Activated naive CD4-positive, alpha-beta T cell treated with anti-CD3 and anti-CD28 coated beads, Interleukin-2, amount 10 ng/mL, durations not matched to agents 7 days and 5 days (primary cell): ENCODE measurements around the gene LGALS7B.
"Not testable (repeated sequence)": the region's sequence is repeated elsewhere in the genome, so short reads cannot be mapped to it uniquely, and the experiment has no call there.

Source experiments
- CTCF ChIA-PET: fragments of 350-600 bp; sonication (Branson Sonifier 250); formaldehyde crosslinking; loops from one replicate; lab custom pipeline; 2021; ENCODE audit warnings: antibody characterized with exemption; lab: Charles Lee
- DNase-seq: peaks from one replicate; pipeline ENCODE4 v3.0.0-alpha.2; 2020
- H3K27ac Mint-ChIP-seq: one replicate; pipeline ENCODE4 v1.8.0; 2021; ENCODE audit warnings: mild to moderate bottlenecking, moderate library complexity, mixed read lengths
- H3K27me3 Mint-ChIP-seq: one replicate; pipeline ENCODE4 v1.8.0; 2021; ENCODE audit warnings: mild to moderate bottlenecking, mixed read lengths
- H3K36me3 Mint-ChIP-seq: one replicate; pipeline ENCODE4 v1.8.0; 2021; ENCODE audit warnings: mixed read lengths
- H3K4me1 Mint-ChIP-seq: one replicate; pipeline ENCODE4 v1.8.0; 2021; ENCODE audit warnings: mixed read lengths
- H3K4me3 Mint-ChIP-seq: one replicate; pipeline ENCODE4 v1.8.0; 2021; ENCODE audit warnings: mild to moderate bottlenecking, moderate library complexity, mixed read lengths
- H3K9me3 Mint-ChIP-seq: one replicate; pipeline ENCODE4 v1.8.0; 2021; ENCODE audit warnings: mixed read lengths

LGALS7B gene

DNA sequence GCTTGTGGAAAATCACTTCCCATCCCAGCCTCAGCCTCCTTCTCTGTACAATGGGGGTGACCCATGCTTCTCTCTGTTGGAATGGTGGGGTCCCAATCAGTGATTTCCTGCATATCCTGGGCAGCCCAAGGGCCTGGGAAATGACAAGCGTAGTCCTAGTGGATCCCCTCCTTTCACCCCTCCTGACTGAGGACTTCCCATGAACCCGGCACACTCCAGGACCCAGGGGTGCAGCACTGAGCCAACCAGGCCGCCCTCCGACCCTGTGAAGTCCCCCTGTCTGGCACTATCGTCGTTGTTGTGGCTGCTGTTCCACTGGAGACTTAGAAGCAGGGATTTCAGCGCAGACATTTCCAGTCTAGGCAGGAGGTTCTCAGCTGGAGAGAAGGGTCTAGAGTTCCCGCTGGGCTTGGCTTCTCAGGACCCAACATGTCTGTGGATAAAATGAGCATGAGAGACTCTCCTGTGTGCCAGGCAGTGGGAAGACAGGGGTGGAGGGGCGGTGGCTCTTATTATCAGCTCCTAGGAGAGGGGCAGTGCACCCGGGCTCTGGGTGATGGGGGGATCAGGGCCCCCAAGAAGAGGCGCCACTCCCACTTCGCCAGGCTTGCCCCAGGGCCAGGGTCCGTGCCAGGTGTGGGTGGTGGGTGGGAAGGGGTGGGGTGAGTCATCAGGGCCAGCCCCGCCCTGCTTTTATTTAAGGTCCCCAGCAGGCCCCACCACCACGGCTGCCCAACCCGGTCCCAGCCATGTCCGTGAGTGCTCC lies at the start of gene LGALS7B:
LGALS7B (plus strand) TSS at position 723 of the 766 bp plus-strand sequence; CDS start at position 750, 27 bp downstream.
- H3K4me1 Mint-ChIP-seq, result peaks cover 5% of the 10 kb centered on the region
- H3K27me3 Mint-ChIP-seq, result peaks cover 21% of the 10 kb centered on the region
- no peaks in the 10 kb centered on the region for H3K9me3 Mint-ChIP-seq
- DNase-seq, result no peak
- CTCF ChIA-PET, result interaction anchor here (1.1 kb wide), 1 partner anchor 19 kb away, joined by 4 read pairs; no protein-coding TSS in a partner anchor
- H3K36me3 Mint-ChIP-seq, result no peaks in the 10 kb centered on the region
- H3K4me3 Mint-ChIP-seq, result no peak within 1 kb of the TSS
- H3K27ac Mint-ChIP-seq, result peak within 1 kb of the TSS; percentile 20

DNA sequence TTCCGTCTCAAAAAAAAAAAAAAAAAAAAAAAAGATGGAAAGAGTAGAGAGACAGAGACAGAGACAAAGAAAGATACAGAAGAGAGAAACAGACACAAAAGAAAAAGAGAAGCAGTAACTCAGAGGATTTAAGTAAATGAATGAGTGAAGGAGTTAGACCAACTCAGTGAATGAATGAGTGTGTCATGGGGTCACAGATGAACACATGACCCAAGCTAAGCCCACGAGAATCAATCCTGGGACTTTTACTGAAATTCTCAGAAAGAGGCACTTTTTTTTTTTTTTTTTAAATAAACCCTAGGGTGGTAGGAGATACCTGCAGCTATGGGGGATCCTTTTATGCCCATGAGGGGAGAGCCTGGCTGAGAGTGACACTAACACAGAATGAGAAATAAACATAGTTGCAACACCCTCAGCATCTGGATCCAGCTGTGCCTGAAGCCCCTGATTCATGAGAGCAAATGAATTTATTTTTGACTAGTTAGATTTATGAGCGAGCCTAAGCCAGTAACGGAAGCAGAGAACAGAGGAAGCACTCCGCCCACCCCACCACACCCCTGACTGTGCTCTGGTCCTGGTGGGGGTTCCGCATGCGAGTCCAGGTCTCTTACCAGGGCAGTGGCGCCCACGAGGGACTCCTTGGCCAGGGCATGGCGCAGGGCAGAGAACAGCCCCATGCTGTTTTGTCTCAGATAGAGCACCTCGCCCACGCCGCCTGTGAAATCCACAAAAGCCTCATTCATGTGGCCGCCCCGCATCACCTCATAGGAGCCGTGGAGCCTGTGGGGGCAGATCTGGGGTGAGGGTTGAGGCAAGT lies 49.4 kb upstream of the LGALS7B start:
- Mint-ChIP-seq H3K36me3 (no peaks in the 10 kb centered on the region), H3K27me3 (peaks cover 69% of the 10 kb centered on the region), H3K9me3 (no peaks in the 10 kb centered on the region), H3K27ac (no peak overlapping the region), H3K4me1 (peaks cover 39% of the 10 kb centered on the region), H3K4me3 (no peak overlapping the region)
- CTCF ChIA-PET, result no interaction called here
- no peak for DNase-seq

GRCh38 chr19:38740257-38740592 lies 48.8 kb upstream of the LGALS7B start:
- Mint-ChIP-seq H3K9me3 (no peaks in the 10 kb centered on the region), H3K27me3 (peaks cover 66% of the 10 kb centered on the region), H3K4me3 (no peak overlapping the region), H3K27ac (no peak overlapping the region), H3K36me3 (no peaks in the 10 kb centered on the region), H3K4me1 (peaks cover 38% of the 10 kb centered on the region)
- CTCF ChIA-PET, result no interaction called here
- no peak for DNase-seq

GRCh38 chr19:38740932-38741331 lies 48.1 kb upstream of the LGALS7B start:
- Mint-ChIP-seq H3K4me3 (no peak overlapping the region), H3K36me3 (no peaks in the 10 kb centered on the region), H3K9me3 (no peaks in the 10 kb centered on the region), H3K27ac (no peak overlapping the region), H3K27me3 (peaks cover 70% of the 10 kb centered on the region), H3K4me1 (peaks cover 35% of the 10 kb centered on the region)
- CTCF ChIA-PET, result no interaction called here
- no peak for DNase-seq

- peaks cover 31% of the 10 kb centered on the region for H3K4me1 Mint-ChIP-seq
- CTCF ChIA-PET, result no interaction called here
- H3K27ac Mint-ChIP-seq, result no peak overlapping the region
- no peak for DNase-seq
- H3K4me3 Mint-ChIP-seq, result no peak overlapping the region
- H3K27me3 Mint-ChIP-seq, result peaks cover 62% of the 10 kb centered on the region
- no peaks in the 10 kb centered on the region for H3K9me3 Mint-ChIP-seq
- no peaks in the 10 kb centered on the region for H3K36me3 Mint-ChIP-seq
These were observed 47.3 kb upstream of the LGALS7B start for GRCh38 chr19:38741670-38742069.

- peaks cover 30% of the 10 kb centered on the region for H3K4me1 Mint-ChIP-seq
- H3K27ac Mint-ChIP-seq, result no peak overlapping the region
- DNase-seq, result no peak
- H3K4me3 Mint-ChIP-seq, result no peak overlapping the region
- CTCF ChIA-PET, result no interaction called here
- H3K27me3 Mint-ChIP-seq, result peaks cover 62% of the 10 kb centered on the region
- no peaks in the 10 kb centered on the region for H3K36me3 Mint-ChIP-seq
- H3K9me3 Mint-ChIP-seq, result no peaks in the 10 kb centered on the region
These were observed 46.7 kb upstream of the LGALS7B start for GRCh38 chr19:38742296-38742695.

GRCh38 chr19:38742906-38743305 lies 46.1 kb upstream of the LGALS7B start:
- no peaks in the 10 kb centered on the region for H3K36me3 Mint-ChIP-seq
- H3K27me3 Mint-ChIP-seq, result peaks cover 62% of the 10 kb centered on the region
- CTCF ChIA-PET, result no interaction called here
- no peak overlapping the region for H3K4me3 Mint-ChIP-seq
- no peak overlapping the region for H3K27ac Mint-ChIP-seq
- peaks cover 25% of the 10 kb centered on the region for H3K4me1 Mint-ChIP-seq
- no peak for DNase-seq
- no peaks in the 10 kb centered on the region for H3K9me3 Mint-ChIP-seq

GRCh38 chr19:38743394-38744297 lies 45.4 kb upstream of the LGALS7B start:
- peaks cover 21% of the 10 kb centered on the region for H3K4me1 Mint-ChIP-seq
- no peak for DNase-seq
- no peaks in the 10 kb centered on the region for H3K36me3 Mint-ChIP-seq
- peaks cover 59% of the 10 kb centered on the region for H3K27me3 Mint-ChIP-seq
- no peak overlapping the region for H3K4me3 Mint-ChIP-seq
- CTCF ChIA-PET, result no interaction called here
- no peak overlapping the region for H3K27ac Mint-ChIP-seq
- no peaks in the 10 kb centered on the region for H3K9me3 Mint-ChIP-seq

DNA sequence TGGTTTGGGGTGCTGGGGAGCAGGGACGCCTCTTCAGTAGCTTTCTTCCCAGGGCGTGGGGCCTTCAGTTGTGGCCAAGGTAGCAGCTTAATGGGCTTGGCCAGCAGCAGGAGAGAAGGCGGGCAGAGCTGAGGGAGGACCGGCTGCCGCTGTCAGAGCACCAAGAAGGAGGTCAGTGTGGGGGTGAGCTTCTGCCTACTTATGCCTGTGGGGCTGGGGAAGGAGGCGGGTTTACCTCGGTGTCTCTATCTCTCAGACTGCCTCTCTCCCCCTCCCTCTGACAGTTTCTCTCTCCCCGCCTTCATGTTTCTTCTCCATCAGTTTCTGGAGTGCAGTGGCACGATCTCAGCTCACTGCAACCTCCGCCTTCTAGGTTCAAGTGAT lies 44.7 kb upstream of the LGALS7B start, which contains the start of gene CAPN12:
CAPN12 (minus strand) TSS at position 177 of the 384 bp plus-strand sequence. CDS start 309 bp downstream, outside the sequence.
- no peak within 1 kb of the TSS for H3K4me3 Mint-ChIP-seq
- CTCF ChIA-PET, result no interaction called here
- H3K27me3 Mint-ChIP-seq, result peaks cover 57% of the 10 kb centered on the region
- no peaks in the 10 kb centered on the region for H3K9me3 Mint-ChIP-seq
- DNase-seq, result no peak
- peaks cover 16% of the 10 kb centered on the region for H3K4me1 Mint-ChIP-seq
- no peaks in the 10 kb centered on the region for H3K36me3 Mint-ChIP-seq
- H3K27ac Mint-ChIP-seq, result peak within 1 kb of the TSS; percentile 45

DNA sequence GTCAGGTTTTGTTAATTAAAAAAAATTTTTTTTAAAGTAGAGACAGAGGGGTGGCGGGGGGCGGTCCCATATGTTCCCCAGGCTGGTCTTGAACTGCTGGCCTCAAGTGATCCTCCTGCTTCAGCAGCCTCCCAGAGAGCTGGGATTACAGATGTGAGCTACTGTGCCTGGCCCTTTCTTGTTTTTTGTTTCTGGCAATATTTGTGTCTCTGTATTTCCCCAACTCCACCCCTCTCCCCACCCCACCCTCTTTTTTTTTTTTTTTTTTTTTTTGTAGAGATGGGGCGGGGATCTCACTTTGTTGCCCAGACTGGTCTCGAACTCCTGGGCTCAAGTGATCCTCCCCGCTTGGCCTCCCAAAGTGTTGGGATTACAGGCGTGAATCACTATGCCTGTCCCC lies 44.1 kb upstream of the LGALS7B start:
- no peak for DNase-seq
- Mint-ChIP-seq H3K36me3 (no peaks in the 10 kb centered on the region), H3K27me3 (peaks cover 55% of the 10 kb centered on the region), H3K27ac (no peak overlapping the region), H3K9me3 (no peaks in the 10 kb centered on the region), H3K4me3 (no peak overlapping the region), H3K4me1 (peaks cover 10% of the 10 kb centered on the region)
- CTCF ChIA-PET, result no interaction called here

DNA sequence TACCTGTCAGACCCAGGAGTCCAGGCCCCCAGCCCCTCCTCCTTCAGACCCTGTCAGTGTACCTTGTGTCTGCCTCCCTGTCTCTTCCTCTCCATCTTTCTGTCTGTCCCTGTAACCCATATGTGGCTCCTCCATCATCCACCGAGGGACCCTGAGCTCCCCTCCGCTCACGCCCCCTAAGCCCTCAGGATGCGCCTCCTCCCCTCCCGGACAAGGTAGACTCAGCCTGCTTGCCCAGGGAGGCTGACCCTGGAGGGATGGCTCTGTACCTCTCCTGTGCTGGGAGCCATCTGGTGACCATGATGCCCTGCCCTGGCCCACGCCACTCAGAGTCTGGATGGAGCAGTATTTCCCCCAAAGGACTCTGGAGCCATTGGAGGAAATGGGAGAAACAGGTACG lies 43.7 kb upstream of the LGALS7B start:
- Mint-ChIP-seq H3K36me3 (no peaks in the 10 kb centered on the region), H3K4me3 (no peak overlapping the region), H3K4me1 (peaks cover 6% of the 10 kb centered on the region), H3K27me3 (peaks cover 55% of the 10 kb centered on the region), H3K27ac (peak overlapping the region; percentile 45), H3K9me3 (no peaks in the 10 kb centered on the region)
- CTCF ChIA-PET, result no interaction called here
- DNase-seq, result no peak

DNA sequence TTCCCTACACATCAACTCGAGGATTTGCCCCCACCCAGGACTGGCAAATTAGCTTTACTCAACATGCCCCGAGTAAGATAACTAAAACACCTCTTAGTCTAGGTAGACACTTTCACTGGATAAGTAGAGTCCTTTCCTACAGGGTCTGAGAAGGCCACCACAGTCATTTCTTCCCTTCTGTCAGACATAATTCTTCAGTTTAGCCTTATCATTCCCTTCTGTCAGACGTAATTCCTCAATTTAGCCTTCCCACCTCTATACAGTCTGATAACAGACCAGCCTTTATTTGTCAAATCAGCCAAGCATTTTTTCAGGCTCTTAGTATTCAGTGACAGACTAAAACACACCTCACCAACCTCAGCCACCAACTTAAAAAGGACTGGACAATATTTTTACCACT lies 35.2 kb upstream of the LGALS7B start:
- H3K27me3 Mint-ChIP-seq, result peaks cover 21% of the 10 kb centered on the region
- H3K36me3 Mint-ChIP-seq, CTCF ChIA-PET, H3K9me3 Mint-ChIP-seq, DNase-seq, H3K4me1 Mint-ChIP-seq, H3K4me3 Mint-ChIP-seq, H3K27ac Mint-ChIP-seq: not testable (repeated sequence)

DNA sequence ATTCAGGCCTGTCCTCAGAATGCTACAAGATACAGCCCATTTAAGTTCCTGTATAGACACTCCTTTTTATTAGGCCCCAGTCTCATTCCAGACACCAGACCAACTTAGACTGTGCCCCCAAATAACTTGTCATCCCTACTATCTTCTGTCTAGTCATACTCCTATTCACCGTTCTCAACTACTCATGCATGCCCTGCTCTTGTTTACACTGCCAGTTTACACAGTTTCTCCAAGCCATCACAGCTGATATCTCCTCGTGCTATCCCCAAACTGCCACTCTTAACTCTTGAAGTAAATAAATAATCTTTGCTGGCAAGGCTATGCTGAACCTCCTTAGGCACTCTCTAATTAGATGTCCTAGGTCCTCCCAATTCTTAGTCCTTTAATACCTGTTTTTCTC lies 34.8 kb upstream of the LGALS7B start:
- not testable (repeated sequence) for H3K4me3 Mint-ChIP-seq, H3K9me3 Mint-ChIP-seq

GRCh38 chr19:38759590-38760003 lies 29.4 kb upstream of the LGALS7B start:
- H3K27ac Mint-ChIP-seq, result no peak overlapping the region
- CTCF ChIA-PET, result no interaction called here
- H3K4me3 Mint-ChIP-seq, result no peak overlapping the region
- no peaks in the 10 kb centered on the region for H3K9me3 Mint-ChIP-seq
- no peaks in the 10 kb centered on the region for H3K36me3 Mint-ChIP-seq
- H3K27me3 Mint-ChIP-seq, result peaks cover 20% of the 10 kb centered on the region
- DNase-seq, result no peak
- no peaks in the 10 kb centered on the region for H3K4me1 Mint-ChIP-seq

More for the DNA sequence above, 34.8 kb upstream of the LGALS7B start:
- H3K36me3 Mint-ChIP-seq, CTCF ChIA-PET, H3K4me1 Mint-ChIP-seq, DNase-seq, H3K27ac Mint-ChIP-seq: not testable (repeated sequence)
- H3K27me3 Mint-ChIP-seq, result peaks cover 18% of the 10 kb centered on the region
